ENCODE measurements around the gene WNT7A.

The WNT7A gene

DNA sequence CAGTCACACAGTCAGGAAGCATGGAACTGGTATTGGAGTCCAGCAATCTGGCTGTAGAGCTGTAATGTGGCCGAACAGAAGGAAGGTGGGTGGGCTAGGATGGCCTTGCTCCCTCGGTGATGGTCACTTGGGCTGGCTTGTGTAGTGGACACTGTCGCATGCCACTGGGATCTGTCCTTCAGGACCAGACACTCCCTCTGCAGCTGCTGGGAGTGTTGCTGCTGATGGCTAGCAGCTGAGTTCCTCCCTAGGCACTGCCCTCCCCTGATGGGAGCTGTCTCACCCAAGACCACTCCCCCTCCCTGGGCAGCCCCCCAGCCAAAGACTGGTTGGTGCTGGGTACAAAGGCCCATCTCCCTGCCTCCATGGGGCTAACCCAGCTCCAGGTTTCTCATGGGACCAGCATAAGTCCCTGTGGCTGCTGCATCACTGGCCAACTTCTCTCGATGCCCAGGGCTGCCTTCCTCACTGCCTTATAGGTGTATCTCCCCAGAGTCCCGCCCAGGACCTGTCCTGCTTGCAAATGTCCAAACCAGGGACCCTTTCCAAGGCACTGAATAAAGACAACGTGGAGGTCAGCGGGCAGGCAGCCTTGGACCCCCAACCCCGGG, 48.4 kb downstream of the WNT7A start:
- FAIRE-seq: no peak
- DNase-seq (ENCODE audit: insufficient read length, low spot score): no peak

DNA sequence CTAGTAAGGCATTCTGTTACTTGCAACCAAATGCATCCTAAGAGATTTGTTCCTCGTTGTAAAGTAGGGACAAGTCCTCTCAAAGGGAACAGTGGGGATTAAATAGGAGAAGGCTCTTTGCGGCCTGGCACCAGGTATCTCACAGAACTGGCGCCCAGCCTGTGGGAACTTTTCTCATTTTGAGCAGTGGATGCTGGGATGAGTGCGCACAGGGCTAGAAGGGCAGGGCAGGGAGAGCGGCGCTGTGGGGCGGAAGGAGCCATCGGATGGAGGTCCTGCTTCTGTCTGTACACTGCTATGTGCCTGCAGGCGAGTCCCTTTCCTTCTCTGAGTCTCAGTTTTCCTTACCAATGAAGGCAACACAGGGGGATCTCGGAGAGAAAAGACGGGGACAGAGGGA, 50.6 kb downstream of the WNT7A start:
- FAIRE-seq: no peak
- DNase-seq (ENCODE audit: insufficient read length, low spot score): no peak

DNA sequence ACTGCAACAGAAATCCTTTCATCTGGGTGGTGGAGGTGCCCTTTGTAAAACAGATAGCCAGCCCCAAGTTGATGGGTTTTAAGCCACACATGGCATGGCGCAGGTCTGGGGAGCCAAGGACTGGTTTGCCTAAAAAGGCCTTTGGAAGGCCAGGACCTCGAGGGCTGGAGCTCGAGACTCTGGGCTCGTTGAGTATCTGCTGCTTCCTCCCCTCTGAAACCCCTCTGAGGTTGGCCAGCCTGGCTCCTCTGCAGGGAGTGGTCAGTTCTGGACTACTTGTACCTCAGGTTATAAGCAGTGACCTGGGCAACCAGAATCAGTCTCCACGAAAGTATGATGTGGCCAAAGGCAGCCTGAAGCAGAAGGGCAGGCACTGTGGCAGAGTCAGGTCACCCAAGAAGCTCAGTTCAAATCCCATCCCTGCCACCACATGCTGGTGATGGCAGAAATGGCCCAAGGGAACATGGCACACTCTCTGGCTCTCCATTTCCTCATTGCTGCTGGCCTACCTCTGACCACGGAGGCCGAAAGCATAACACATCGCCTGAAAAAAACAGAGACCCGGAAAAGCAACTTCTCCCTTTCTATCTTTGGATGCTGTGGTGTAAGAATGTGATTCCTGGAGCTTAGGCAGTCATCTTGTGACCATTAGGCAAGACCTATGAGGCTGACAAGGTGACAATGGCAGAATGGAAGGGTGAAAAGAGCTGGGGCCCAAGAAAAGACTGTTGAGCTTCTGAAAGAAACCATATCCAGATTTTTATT, 51.2 kb downstream of the WNT7A start:
- DNase-seq (ENCODE audit: insufficient read length, low spot score) (no peak), FAIRE-seq (no peak)

DNA sequence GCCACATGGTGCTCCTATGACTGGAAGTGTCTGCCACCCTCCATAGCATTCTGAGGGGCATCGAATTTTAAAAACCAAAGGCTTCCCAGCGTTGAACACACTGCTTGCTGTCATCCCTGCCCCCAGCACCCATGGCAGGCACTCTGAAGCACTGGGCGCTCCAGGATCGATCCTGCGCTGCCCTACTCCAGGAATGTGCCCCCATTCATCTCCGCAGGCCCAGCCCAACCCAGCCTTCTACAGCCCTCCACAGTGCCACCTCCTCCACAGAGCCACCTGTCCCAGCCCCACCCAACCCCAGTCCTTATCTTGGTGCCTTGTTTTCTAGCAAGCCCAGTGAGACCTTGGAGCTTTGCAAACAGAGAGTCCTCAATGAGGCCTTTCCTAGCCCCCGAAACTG, 52.2 kb downstream of the WNT7A start:
- no peak for DNase-seq (ENCODE audit: insufficient read length, low spot score)
- FAIRE-seq: no peak

DNA sequence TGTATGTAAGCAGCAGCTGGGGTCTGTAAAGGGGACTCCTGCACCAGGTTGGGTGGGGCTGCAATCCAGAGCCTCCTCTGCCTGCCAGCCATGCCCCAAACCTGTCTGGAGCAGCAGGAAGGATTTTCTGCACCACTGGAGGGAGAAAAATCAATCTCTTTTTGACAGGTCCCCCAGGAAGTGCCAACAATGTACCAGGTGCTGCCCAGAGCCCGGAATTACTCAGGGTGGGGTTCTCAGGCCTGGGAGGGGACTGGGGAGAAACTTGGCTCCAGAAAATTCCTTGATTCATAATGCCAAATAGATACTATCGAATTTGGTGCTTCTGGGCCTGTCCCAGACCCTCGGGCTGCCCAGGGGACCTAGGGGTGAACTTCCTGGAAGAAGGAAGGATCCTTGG, 52.6 kb downstream of the WNT7A start:
- FAIRE-seq: no peak
- no peak for DNase-seq (ENCODE audit: insufficient read length, low spot score)

DNA sequence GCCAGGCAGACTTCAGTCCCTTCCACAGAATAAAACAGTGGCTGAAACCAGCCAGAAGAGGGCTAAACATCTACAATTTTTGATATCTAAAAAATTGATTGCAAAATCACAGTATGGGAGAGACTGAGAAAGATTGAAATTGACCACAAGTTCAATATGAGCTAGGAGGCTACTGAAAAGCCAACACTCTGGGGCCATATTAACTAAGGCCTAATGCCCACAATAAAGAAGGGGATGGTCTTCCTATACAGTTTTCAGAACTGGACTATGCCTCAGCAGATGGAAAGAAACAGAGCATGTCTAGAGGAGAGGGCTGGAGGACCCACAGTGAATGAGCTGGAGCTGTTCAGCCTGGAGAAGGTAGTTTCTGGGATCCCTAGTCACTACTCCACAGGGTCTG, 53.2 kb downstream of the WNT7A start:
- no peak for FAIRE-seq
- no peak for DNase-seq (ENCODE audit: insufficient read length, low spot score)

DNA sequence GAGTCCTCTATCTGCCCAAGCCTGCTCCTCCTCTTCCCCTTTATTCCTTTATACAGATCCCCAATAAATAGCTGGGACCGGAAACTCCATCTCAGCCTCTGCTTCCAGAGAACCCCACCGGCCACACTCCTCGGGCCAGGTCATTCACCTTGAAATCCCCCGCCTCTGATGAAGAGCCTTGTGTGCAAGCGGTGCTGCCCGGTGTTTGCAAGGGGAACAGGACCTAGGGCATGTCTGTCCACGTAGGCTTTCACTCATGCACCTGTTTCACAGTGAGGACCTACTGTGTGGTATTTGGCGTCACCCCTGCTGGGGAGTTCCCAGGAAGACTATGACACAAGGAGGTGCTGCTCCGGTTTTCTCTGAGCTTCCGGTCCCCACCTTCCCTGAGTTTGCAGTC, 54.0 kb downstream of the WNT7A start:
- DNase-seq (ENCODE audit: insufficient read length, low spot score): no peak
- FAIRE-seq: no peak

DNA sequence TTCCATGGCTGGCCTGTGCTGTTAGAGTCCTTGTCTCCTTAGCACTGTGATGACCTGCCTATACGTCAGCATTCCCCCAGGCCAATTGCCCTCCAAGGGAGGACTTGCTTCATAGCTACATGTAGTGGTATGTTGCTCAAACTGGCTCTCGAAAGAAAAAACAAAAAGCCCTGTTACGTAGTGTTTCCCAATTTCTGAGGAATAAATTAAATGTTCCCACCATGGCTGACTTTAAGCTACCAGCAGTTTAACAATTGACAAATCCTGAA, 54.6 kb downstream of the WNT7A start:
- FAIRE-seq (no peak), DNase-seq (ENCODE audit: insufficient read length, low spot score) (no peak)

DNA sequence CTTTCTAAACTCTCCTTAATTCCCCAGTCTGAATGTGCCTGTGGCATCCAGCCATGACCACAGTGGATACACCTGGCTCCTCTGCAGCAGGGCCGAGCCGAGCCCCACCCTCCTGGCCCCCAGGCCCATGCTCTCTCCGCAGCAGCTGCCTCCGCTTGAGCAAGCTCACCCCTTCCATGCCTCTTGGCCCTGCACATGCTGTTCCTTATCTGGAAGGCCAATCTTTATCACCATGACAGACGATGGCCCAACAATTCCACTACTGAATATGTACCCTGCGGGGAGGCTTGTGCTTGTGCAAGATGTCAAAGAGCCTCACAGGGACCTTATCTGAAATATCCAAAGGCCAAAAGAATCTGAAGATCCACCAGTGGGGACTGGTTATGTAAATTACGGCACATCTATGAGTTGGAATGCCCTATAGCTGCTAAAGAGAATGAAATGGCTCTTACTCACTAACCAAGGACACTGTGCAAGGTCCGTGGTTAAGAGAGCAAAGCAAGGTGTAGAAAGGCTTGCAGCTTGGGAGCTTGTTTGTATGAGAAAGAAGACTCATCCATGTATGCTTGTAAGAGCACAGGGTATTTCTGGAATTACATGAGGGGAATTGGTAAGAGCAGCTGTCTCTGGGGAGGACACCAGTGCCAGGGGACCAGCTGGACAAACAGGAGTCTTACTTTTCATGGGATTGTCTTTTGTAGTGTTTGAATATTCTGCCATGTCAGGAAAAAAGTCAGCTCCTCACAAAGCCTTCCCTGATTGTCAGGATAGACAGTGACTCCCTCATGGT, 55.2 kb downstream of the WNT7A start:
- no peak for DNase-seq (ENCODE audit: insufficient read length, low spot score)
- FAIRE-seq: no peak

DNA sequence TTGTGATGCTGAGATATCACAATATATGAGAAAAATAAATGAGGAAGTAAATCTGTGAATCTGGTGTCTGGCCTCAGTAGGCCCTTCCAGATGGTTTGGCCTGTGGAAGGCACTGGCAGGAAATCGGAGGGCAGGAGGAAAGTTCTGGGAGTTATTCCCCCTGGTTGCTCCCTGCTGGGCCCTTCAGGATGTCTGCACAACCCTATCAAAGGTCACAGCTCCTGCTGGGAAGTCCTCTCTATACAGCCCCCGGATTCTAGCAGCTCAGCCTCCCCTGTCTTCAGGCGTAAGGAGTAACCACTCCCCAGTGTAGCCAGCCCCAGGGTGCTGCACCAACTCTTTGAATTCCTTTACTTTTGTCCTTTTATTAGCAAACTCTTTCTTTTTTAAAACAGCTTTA, 56.2 kb downstream of the WNT7A start:
- FAIRE-seq (no peak), DNase-seq (ENCODE audit: insufficient read length, low spot score) (no peak)

DNA sequence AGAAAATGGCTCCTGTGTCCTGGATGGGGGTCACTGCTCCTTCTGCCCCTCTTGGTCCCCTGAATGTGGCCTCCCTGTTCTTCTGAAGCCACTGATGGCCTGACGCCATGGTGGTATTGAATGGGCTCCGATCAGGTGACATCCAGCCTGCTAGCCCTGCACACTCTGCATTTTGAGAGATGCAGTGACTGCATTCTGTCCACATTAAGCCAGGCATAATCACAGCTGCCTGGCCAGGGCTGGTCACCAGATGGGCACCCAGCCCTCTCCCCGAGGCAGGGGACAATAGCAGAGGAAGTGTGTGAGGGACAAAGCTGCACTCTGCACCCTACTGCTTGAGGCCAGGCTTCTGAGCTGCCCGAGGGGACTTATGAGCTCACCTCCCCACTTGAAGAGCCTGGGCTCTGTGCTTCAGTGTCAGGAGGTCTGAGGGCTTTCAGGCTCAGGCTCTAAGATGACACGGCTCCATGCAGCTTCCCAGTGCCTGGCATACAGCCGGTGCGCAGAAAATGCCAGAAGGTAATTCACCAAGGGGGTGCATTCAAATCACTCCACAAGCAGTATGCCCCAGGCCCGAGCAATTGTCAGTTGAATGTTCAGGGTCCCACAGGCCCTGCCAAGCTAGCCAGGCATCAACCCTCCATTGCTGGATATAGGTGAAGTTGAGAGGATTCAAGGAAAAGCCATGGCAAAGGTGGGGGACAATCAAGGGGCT, 56.8 kb downstream of the WNT7A start:
- FAIRE-seq (no peak), DNase-seq (ENCODE audit: insufficient read length, low spot score) (no peak)

DNA sequence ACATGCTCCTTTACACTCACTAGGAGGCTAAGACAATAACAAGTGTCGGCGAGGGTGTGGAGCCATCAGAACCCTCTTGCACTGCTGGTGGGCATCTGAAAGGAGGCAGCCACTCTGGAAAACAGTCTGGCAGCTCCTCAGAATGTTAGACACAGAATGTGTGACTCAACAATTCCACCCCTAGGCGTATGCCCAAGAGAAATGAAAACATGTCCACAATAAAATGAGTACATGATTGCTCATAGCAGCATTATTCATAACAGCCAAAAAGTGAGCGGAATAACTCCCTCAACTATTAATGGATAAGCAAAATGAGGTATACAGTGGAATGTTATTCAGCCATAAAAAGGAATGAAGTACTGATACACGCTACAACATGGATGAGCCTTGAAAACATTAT, 57.8 kb downstream of the WNT7A start:
- FAIRE-seq (no peak), DNase-seq (ENCODE audit: insufficient read length, low spot score) (no peak)

DNA sequence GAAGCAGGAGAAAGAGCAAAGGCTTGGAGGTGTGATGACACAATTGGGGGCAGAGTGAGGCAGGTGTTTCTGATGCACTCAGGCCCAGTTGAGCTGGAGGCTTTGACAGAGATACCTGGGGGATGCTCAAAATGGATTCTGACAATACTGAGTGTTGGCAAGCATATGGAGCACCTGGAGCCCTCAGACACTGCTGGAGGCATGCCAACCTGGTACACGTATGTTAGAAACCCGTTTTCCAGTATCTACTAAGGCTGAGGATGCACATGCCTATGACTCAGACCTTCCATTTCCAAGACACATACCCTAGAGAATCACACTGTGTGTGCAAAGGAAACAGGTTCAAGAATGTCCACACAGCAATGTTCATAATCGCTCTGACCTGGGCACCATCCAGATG, 58.7 kb downstream of the WNT7A start:
- DNase-seq (ENCODE audit: insufficient read length, low spot score) (no peak), FAIRE-seq (no peak)

DNA sequence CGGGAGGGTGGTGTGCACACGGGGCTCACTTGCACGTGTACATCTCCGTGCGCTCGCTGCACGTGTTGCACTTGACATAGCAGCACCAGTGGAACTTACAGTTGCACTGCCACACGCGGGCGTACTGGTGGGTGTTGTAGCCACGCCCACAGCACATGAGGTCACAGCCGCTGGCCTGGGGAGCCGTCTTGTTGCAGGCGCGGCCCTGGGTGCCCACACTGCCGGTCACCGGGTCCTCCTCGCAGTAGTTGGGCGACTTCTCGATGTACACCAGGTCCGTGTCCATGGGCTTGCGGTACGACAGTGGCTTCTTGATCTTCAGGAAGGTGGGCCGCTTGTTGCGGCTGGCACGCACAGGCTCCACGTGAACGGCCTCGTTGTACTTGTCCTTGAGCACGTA, 61.0 kb downstream of the WNT7A start:
- no peak for FAIRE-seq

DNA sequence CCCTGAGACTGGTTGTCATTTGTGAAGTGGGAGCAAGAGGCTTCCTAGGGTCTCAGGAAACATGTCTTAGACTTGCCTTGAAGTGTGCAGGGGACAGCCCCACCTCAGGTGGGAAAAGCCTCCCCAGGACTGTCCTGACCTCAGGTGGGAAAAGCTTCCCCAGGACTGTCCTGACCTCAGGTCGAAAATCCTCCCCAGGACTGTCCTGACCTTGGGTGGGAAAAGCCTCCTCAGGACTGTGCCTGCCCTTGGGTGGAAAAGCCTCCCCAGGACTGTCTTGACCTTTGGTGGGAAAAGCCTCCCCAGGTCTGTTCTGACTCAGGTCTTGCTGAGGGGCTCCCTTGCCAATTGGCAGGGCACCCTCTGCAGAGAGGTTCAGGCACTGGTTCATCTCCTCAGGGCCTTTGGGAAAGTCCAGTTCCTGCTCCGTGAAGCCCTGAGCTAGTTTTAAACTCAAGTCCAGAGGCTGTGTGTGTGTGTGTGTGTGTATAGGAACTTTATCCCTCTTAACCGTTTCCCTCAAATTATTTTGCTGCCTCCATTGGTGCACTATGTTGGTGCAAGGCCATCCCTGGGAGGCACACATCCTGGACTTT, 64.7 kb downstream of the WNT7A start:
- no peak for DNase-seq (ENCODE audit: insufficient read length, low spot score)
- FAIRE-seq: no peak

More for the DNA sequence above, 61.0 kb downstream of the WNT7A start:
- no peak for DNase-seq (ENCODE audit: insufficient read length, low spot score)

DNA sequence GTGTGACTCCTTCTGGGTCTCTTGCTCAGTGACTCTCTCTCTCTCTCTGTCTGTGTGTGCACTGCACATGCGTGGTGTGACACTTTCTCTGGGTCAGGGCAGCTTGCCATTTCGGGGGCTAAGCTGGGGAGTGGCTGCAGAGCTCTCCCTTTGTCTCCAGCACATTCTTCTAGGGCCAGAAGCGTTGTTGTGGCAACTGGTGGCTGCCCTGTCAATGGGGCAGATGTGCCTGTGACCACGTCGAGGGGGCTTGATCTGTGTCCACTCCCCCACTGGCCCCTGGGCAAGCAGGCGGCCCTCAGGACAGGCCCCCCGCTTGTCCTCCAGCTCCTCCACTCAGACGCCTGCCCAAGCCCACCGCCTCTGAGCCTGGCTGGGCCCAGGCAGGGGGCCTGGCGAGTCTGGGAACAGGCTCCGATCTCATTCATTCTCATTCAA, 67.8 kb downstream of the WNT7A start:
- DNase-seq (ENCODE audit: insufficient read length, low spot score) (no peak), FAIRE-seq (no peak)

DNA sequence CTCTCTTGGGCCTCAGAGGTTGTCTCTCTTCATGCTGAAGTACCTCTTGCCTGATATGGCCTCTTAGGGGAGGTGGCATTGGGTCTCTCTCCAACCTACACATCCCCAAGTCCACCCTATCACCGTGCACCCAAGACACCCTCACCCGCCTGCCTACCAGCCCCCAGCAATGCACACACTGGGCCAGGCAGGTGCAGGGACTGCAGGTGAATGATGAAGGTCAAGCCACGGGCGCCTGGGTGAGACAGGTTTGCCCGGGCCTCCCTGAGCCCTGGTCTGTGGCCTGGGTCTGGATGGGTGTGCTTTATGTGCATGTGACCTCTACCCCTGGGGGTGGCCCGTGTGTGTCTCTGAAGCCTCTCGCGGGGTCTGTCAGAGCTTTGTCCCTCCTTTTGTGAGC, 68.3 kb downstream of the WNT7A start:
- FAIRE-seq: no peak

DNA sequence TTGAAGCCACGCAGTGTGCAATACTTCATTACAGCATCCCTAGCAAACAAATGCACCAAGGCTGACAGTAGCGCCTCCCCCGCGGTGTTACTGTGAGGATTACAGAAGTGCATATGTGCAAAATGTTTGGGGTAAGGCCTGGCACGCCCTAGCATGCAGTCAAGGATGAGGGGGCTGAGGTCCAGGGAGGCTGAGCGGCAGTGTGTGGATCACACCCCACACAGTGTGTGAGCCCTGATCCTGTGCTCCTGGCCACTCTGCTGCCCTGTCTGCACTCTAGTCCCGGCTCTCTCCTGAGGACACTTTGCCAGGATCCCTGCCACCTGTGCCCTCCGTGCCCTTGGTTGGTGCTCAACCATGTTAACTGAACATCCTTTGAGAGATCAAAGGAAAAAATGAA, 71.3 kb downstream of the WNT7A start:
- FAIRE-seq: no peak
- DNase-seq (ENCODE audit: insufficient read length, low spot score): no peak

More for the DNA sequence above, 68.3 kb downstream of the WNT7A start:
- DNase-seq (ENCODE audit: insufficient read length, low spot score): no peak

DNA sequence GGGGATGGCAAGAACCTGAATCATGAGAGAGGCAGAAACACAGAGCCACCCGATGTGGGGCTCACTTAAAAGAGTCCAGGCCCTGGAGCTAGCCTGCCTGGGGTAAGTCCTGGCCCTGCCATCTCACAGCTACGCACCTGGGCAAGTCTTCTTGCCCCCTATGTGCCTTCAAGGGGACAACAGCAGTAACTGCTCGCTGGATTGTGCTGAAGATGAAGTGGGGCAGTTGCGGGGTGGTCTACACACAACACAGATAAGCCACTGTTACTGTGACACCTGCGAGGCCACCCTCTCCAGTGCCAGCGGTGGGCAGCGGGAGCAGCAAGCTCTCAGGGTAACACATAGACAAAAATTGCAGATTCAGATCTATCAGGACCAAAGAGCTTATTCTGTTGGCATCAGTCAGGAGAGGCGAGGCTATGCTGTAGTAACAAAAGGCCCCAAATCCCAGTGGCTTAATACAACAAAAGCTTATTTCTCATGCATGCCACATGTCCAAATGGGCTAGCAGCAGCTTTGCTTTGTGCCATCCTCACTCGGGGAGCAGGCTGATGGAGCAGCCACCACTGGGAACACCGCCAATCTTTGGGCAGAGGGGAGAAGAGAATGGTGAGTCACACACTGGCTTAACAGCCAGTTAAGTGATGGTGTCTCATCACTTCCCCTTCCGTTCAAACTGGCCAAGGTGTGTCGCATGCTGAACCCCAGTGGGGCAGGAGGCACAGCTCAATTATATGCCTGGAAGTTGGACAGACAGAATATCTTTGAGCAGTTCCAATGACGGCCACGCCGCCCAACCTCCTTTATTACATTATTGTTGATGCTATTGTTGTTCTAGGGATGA, 78.3 kb downstream of the WNT7A start:
- FAIRE-seq: no peak
- no peak for DNase-seq (ENCODE audit: insufficient read length, low spot score)

DNA sequence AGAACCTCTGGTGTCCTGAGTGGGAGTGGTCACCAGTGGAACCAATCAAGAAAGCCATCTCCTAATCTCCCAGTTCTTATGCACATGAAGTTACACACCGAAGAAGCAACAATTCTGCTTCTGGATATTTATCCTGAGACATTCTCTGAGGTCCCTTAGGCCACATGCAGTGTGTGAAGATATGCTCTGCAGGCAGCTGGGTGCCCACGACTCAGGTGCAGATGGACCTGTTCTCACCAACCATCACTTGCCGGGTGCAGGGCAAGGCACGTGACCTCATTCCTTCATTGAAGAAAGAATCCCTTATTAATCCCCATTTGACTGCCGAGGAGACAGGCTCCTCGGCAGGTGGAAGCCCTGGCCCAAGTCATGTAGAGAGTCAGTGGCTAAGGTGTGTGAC, 79.8 kb downstream of the WNT7A start:
- DNase-seq (ENCODE audit: insufficient read length, low spot score) (no peak), FAIRE-seq (no peak)

All from GM19239 (cell line).